Peyer's patch (tissue), 4 donors: Measurements from ENCODE around the gene RHO.

ENCODE experiments used
- CTCF ChIP-seq, 6 experiments: fragments of 450-650 bp in 4 of 6; fragments of 200-600 bp in 2 of 6; sonication (generic) in 1 of 6; IDR thresholded peaks; one replicate each; pipeline ENCODE4 v1.5.1; 2017 to 2019; ENCODE audit warnings: antibody characterized with exemption in 6 of 6, mild to moderate bottlenecking in 3 of 6, moderate library complexity in 1 of 6
- POLR2A ChIP-seq, 2 donors: fragments of 450-650 bp; IDR thresholded peaks; one replicate each; pipeline ENCODE4 v1.5.1; 2017; ENCODE audit warnings: antibody characterized with exemption in 2 of 2, mild to moderate bottlenecking in 2 of 2, moderate library complexity in 2 of 2

- TF ChIP-seq POLR2A (IDR thresholded peaks at IDR 0.05) (no peak), CTCF (IDR thresholded peaks at IDR 0.05) (no peak)
Measured at GRCh38 chr3:129534428-129535027, 6.1 kb downstream of the RHO start.
